NCI-H1105 treated with DMSO at 0.1 percent for 48 hours (cell line): ENCODE results near the gene PRKCH.

ENCODE experiments used
- DNase-seq: peaks from one replicate; lab custom pipeline; 2025; lab: John Stamatoyannopoulos, UW

Gene PRKCH

DNA sequence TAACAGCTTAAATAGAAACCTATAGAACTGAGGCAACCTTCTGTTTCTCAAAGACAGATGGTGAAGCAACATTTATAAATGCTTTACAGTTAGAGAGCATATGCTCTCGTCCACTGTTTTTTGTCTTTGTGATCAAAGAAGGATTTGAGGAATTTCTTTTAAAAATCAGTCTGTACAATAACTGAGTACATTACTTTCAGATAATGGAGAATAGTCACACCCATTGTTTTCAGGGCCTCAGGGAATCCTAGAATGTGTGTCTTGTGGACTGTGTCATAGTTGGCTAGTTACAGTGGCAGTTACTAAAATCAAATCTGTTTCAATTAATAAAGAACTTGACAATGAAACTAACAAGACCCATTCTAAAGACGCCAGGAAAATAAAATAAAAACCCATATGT, 107.9 kb downstream of the PRKCH start:
- no peak for DNase-seq

DNA sequence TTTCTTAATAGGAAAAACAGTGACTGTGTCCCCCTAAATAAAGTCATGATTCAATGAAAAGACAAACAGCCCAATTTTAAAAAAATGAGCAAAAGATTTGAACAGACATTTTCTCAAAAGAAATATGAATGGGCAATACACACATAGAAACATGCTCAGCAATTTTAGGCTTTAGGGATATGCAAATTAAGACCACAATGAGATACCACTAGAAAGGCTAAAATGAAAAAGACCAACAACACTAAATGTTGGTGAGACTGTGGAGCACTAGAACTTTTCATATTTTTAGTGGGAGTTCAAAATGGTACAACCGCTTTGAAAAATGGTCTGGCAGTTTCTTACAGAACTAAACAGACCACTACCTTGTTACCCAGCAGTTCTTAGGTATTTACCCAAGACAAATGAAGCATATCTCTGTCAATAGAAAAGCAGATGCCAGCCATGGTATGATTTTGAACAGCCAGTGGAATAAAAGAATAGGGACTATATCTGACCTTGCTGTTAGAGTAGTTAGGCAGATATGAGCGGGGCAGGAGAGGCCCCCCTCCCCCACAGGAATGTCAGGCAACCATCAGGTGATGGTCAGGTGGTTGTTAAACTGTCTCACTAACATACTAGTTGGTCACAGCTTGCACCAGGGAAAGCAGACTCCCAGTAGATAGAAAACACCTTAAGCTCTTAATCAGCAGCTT, 108.8 kb downstream of the PRKCH start:
- DNase-seq: no peak

DNA sequence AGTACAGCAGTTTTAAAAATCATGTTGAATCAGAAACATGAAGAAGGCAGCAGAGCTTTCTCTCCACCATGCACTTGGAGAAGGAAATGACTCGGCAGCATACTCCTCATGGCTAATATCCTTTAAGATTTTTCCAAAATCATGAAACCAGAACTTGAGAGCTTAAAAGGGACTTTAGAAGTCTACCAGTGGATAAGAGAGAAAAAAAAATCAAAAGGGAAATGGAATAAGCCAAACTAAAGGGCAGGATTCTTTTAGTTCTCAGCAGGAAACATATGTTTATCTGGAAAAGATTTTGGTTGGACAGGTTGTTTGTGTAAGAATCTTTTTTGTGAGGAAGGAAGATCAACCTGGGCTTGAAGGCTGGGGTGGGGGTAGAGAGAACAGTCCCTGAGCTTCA, 111.8 kb downstream of the PRKCH start:
- no peak for DNase-seq

- no peak for DNase-seq
These were observed 112.4 kb downstream of the PRKCH start for GRCh38 chr14:61433828-61434227.

GRCh38 chr14:61434311-61434710, 112.9 kb downstream of the PRKCH start:
- no peak for DNase-seq

- no peak for DNase-seq
These were observed 114.4 kb downstream of the PRKCH start for GRCh38 chr14:61435563-61436337.

DNA sequence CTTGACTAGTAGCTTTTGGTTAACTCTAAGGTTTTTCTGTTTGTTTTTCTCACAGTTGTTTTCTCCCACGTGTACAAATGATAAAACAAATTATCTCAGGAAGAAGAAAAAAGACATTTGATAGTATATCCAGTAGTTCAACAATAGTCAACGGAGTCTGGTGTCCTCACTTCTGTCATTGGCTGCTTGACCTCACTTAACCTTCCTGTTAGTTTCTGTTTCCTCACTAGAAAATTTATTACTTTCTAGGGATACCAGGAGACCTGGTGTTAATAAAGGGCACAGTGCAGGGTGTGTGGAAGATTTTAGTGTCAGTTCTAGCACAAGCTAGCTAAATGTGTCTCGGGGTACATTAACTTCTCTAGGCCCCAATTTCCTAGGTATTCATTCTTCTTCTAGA, 116.0 kb downstream of the PRKCH start:
- no peak for DNase-seq

DNA sequence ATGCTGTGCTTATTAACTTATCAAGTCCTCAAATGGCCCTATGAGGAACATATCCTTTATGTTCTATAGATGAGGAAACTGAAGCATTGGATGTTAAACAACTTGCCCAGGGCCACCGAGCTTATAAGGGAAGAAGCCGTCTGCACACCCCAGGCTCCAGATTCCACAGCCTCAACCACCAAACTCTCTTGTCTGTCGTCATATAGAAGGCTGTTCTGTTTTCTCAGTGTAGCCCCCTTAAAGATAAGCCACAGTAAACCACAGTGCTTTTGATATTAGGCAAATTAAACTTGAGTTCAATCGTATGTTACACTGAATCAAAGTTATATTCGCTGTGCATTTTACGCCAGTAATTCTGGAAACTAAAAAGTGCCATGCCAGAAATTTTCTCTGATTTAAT, 116.7 kb downstream of the PRKCH start:
- DNase-seq: no peak

- DNase-seq: no peak
These were observed 117.1 kb downstream of the PRKCH start for GRCh38 chr14:61438497-61438859.

DNA sequence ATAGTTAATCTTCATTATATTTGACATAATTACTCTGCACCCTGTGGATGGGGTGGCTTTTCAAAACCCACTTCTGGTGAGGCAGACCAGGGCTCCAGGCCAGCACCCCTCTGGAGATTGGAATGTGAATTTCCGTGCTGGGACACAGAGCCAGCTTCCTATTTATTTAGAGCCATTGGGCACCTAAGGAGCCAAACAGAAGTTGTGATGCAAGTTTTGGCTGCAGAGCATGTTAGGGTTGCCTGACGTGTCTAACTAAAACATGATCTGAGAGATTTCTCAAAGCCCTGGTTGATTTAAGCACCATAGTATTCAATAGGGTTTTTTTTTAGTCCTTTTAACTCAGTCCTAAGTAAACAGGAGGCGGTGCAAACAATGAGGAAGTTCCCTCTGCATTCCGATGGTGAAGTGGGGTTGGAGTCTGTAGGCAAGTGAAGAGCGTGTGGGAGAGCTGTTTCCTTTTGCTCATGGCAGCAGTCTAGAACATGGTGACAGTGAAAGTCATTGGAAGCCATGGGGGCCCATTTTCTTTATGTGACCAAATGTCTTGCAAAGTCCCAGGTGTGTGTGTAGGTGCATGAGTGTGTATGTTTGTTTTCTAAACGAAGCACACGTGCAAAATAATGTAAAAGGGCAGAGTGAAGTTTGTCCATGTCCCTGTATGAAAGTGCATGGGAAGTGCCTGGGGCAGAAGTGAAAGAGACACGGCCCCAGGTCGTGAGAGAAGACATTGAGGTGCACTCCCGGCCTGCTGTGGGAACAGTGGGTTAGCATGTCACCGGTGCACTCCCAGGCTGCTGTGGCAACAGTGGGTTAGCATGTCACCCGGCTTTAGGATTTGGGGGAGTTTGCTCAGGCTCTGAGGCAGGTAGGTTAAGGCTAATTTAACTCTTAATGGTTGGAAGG, 117.7 kb downstream of the PRKCH start:
- no peak for DNase-seq

DNA sequence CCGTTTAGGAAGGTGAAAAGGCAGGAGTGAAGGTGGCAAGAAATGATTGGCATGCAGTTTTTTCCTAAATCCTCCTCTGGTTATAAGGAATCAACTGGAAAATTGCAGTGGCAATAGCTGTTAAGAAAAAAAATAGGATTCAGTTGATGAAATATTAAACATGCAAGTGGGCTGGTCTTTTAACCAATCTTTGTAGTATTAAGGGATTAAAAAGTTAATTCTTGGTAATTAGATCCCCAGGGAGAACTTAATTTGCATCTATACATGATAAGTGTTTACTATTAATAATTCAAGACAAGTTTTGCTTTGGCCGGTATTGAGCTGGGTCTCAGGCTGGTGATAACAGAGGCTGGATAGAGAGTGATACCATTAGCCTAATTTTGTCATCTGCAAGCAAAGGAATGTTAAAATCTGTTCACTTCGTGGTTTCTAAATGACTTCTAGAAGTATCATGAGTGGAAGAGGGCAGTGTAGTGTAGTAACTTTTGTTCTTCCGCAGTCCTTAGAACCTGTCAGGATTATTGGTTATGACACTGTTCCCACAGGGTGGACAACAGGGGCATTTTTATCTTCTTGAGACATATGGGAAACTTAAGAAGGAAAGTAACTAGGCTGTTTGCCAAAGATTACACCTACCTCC, 118.5 kb downstream of the PRKCH start:
- DNase-seq: no peak

- DNase-seq: no peak
These were observed 122.1 kb downstream of the PRKCH start for GRCh38 chr14:61443481-61443880.

DNA sequence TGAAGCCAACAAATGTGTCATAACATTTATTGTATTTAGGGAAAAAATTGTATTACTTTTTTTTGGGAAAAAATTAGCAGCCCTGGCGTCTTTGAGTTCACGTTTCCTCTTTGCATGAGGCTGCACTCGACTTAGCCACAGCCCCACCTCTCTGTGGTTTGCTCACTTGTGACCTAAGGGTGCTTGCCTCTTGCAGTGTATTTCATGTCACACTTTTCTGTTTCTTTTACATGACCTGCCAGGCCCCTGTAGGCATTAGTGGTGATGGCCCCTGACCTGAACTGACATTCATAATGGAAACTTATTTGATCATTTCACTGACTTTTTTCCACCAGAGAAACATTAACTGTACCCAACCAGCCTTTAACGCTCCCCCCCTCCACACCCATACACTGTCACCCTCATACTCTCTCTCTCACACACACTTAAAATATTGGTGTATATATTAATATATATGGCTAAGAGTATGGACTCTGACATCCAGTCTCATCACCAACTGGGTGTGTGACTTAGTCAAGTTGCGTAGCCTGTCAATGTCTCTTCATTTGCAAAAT, 122.9 kb downstream of the PRKCH start:
- DNase-seq: no peak

- no peak for DNase-seq
These were observed 130.1 kb downstream of the PRKCH start for GRCh38 chr14:61451491-61451890.

GRCh38 chr14:61451891-61452400, 130.6 kb downstream of the PRKCH start:
- DNase-seq: no peak

DNA sequence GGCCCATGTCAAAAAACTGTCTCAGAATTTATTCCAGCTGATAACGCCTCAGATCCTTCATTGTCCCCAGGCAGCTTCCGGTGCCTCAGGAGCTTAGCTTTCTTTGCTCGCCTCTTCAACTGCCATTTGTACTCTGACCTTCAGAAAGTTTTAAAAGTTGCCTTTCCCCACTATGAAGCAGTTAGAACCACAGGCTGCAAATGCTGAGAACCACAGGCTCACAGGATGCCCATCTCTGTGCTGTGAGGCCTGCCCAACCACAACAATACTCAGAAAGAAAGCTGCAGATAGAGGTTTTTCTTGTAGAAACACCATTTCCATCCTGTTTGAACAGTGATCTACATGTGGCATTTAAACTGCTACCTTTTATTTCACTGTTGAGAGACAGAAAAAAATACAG, 131.1 kb downstream of the PRKCH start:
- DNase-seq: no peak

DNA sequence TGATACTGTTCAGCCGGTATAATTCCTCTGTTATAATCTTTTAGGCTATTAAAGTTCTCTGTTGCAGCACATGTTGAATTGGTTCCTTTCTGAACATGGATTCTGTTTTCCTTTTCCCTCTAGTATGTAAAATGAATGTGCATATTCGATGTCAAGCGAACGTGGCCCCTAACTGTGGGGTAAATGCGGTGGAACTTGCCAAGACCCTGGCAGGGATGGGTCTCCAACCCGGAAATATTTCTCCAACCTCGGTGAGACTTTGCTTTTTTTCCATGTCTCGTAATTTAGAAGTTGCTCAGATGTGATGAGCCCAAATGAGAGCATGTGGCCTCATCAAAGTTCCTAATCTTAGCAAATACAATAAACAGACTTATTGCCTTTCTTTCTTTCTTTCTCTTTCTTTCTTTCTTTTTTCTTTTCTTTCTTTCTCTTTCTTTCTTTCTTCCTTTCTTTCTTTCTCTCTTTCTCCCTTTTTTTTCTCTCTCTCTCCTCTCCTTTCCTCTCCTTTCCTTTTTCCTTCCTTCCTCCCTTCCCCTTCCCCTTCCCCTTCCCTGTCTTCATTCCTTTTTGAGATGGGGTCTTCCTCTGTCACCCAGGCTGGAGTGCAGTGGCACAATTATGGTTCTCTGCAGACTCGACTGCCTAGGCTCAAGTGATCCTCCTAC, 131.9 kb downstream of the PRKCH start:
- DNase-seq: no peak

GRCh38 chr14:61454545-61454944, 133.2 kb downstream of the PRKCH start:
- DNase-seq: peak; percentile 50

- no peak for DNase-seq
These were observed 134.0 kb downstream of the PRKCH start for GRCh38 chr14:61455351-61455750.

GRCh38 chr14:61456720-61457119, 135.3 kb downstream of the PRKCH start:
- peak; percentile 80 for DNase-seq

- no peak for DNase-seq
These were observed 137.4 kb downstream of the PRKCH start for GRCh38 chr14:61458766-61459165.
